ENCODE results near the gene GRPR.

- no peak for TF ChIP-seq POLR2A (IDR thresholded peaks at IDR 0.05)
- TF ChIP-seq, protein P1, sequence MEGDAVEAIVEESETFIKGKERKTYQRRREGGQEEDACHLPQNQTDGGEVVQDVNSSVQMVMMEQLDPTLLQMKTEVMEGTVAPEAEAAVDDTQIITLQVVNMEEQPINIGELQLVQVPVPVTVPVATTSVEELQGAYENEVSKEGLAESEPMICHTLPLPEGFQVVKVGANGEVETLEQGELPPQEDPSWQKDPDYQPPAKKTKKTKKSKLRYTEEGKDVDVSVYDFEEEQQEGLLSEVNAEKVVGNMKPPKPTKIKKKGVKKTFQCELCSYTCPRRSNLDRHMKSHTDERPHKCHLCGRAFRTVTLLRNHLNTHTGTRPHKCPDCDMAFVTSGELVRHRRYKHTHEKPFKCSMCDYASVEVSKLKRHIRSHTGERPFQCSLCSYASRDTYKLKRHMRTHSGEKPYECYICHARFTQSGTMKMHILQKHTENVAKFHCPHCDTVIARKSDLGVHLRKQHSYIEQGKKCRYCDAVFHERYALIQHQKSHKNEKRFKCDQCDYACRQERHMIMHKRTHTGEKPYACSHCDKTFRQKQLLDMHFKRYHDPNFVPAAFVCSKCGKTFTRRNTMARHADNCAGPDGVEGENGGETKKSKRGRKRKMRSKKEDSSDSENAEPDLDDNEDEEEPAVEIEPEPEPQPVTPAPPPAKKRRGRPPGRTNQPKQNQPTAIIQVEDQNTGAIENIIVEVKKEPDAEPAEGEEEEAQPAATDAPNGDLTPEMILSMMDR (IDR thresholded peaks at IDR 0.05): peak; percentile 42 to 76 (median 64)
These were observed at the start of gene GRPR for GRCh38 chrX:16123222-16123786.
